Activated CD8-positive, alpha-beta T cell treated with anti-CD3 and anti-CD28 coated beads for 36 hours (primary cell): ENCODE data around the gene AREL1. TPM values are rescaled to one million over a fixed set of nuclear protein-coding genes. Genes with fewer than 3 reads are reported as not detected.

Experiments used
- ATAC-seq: fragments of 200-7000 bp; cut with Tn5 transposase; one replicate; pipeline ENCODE4 v1.10.0; 2021; ENCODE audit warnings: mild to moderate bottlenecking, moderate library complexity
- CTCF ChIA-PET: fragments of 350-600 bp; sonication (Branson Sonifier 250); formaldehyde crosslinking; loops from one replicate; lab custom pipeline; 2021; ENCODE audit warnings: antibody characterized with exemption; lab: Charles Lee
- POLR2A ChIA-PET: fragments of 350-600 bp; sonication (Branson Sonifier 250); formaldehyde crosslinking; loops from one replicate; lab custom pipeline; 2021; ENCODE audit warnings: antibody characterized with exemption; lab: Charles Lee
- DNase-seq: peaks from one replicate; pipeline ENCODE4 v3.0.0-alpha.2; 2020
- H3K27ac Mint-ChIP-seq: one replicate; pipeline ENCODE4 v1.8.0; 2021; ENCODE audit warnings: mild to moderate bottlenecking, mixed read lengths
- H3K27me3 Mint-ChIP-seq: one replicate; pipeline ENCODE4 v1.8.0; 2021; ENCODE audit warnings: mixed read lengths
- H3K36me3 Mint-ChIP-seq: one replicate; pipeline ENCODE4 v1.8.0; 2021; ENCODE audit warnings: low read depth, mixed read lengths
- H3K4me1 Mint-ChIP-seq: one replicate; pipeline ENCODE4 v1.8.0; 2021; ENCODE audit warnings: low read depth, mixed read lengths
- H3K4me3 Mint-ChIP-seq: one replicate; pipeline ENCODE4 v1.8.0; 2021; ENCODE audit warnings: mild to moderate bottlenecking, moderate library complexity, mixed read lengths
- H3K9me3 Mint-ChIP-seq: one replicate; pipeline ENCODE4 v1.8.0; 2021; ENCODE audit warnings: mixed read lengths
- CTCF ChIP-seq: fragments of 200-600 bp; IDR thresholded peaks from one replicate; pipeline ENCODE4 v1.8.0; 2022; ENCODE audit warnings: antibody characterized with exemption, mild to moderate bottlenecking
- intact Hi-C: fragments of 100-400 bp; cut with micrococcal nuclease; formaldehyde crosslinking; loops from one replicate; pipeline ENCODE4 v1.10.0; 2022
- total RNA-seq, 2 experiments: library from RNA; stranded (reverse); gene quantifications; one replicate each; pipeline ENCODE4 v1.2.3, GENCODE V29; 2021

The AREL1 gene
- total RNA-seq, 2 experiments from 2014 or later, result 26.4 to 28.2 TPM

DNA sequence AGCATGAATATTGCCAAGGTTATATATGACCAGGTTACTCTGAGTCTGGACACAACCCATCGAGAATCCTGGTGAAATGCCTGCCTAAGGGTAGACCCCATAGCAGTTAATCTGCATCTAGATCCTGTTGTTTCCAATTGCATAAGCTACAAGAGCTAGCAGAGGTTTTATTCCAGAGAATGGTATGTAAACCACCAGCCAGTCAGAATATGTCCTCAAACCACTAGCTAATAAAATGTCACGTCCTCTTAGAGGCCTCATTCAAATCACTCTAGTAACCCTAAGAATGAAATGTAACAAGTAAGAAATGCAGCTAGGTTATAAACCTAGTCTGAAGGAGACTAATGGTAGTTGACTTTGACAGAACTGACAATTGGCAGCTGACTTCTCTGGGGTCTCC is 41.3 kb upstream of the AREL1 start:
- DNase-seq, result no peak
- no peak for ATAC-seq
- no peak overlapping the region for H3K4me3 Mint-ChIP-seq
- H3K27me3 Mint-ChIP-seq, result no peaks in the 10 kb centered on the region
- no peak for TF ChIP-seq CTCF
- POLR2A ChIA-PET, result no interaction called here
- no peaks in the 10 kb centered on the region for H3K4me1 Mint-ChIP-seq
- intact Hi-C loops, result no loop called here
- CTCF ChIA-PET, result interaction anchor here (0.6 to 1.2 kb wide), 3 partner anchors 9 to 50 kb away, joined by 4 read pairs; partner anchors contain the start of gene YLPM1
- peaks cover 5% of the 10 kb centered on the region for H3K36me3 Mint-ChIP-seq
- H3K9me3 Mint-ChIP-seq, result peaks cover 7% of the 10 kb centered on the region
- no peak overlapping the region for H3K27ac Mint-ChIP-seq

GRCh38 chr14:74747237-74747636 is 34.4 kb upstream of the AREL1 start:
- peaks cover 3% of the 10 kb centered on the region for H3K4me1 Mint-ChIP-seq
- no peak for DNase-seq
- POLR2A ChIA-PET, result no interaction called here

DNA sequence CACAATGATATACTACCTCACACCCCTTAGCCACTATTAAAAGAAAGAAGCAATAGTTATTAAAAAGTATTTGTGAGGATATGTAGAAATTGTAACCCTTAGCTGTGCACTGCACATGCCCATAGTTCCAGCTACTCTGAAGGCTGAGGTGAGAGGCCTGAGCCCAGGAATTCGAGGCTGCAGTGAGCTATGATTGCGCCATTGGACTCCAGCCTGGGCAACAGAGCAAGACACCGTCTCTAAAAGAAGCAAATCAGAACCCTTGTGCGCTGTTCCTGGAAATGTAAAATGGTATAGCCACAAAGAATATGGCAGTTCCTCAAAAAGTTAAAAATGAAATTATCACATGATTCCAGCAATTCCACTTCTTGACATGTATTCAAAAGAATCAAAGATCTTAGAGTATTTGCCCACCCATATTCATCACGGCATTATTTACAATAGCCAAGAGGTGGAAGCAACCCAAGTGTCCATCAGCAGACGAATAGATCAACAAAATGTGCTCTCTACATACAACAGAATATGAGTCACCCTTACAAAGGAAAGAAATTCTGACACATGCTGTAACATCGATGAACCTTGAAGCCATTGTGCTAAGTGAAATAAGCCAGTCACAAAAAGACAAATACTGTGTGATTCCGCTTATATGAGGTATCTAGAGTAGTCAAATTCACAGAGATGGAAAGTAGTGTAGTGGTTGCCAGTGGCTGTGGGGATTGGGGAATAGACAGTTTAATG is 26.6 kb upstream of the AREL1 start:
- no peak overlapping the region for H3K4me3 Mint-ChIP-seq
- H3K27me3 Mint-ChIP-seq, result no peaks in the 10 kb centered on the region
- H3K36me3 Mint-ChIP-seq, result peaks cover 24% of the 10 kb centered on the region
- DNase-seq (no peak), ATAC-seq (no peak)
- TF ChIP-seq CTCF, result no peak
- POLR2A ChIA-PET, result interaction anchor here (0.6 kb wide), 1 partner anchor 23 kb away, joined by 4 read pairs; no protein-coding TSS in a partner anchor
- intact Hi-C loops, result no loop called here
- peaks cover 4% of the 10 kb centered on the region for H3K4me1 Mint-ChIP-seq
- no peaks in the 10 kb centered on the region for H3K9me3 Mint-ChIP-seq
- CTCF ChIA-PET, result no interaction called here
- no peak overlapping the region for H3K27ac Mint-ChIP-seq

More at GRCh38 chr14:74747237-74747636, 34.4 kb upstream of the AREL1 start:
- CTCF ChIA-PET, result no interaction called here
- no peak for TF ChIP-seq CTCF
- no peaks in the 10 kb centered on the region for H3K27me3 Mint-ChIP-seq
- peaks cover 4% of the 10 kb centered on the region for H3K9me3 Mint-ChIP-seq
- intact Hi-C loops, result no loop called here
- no peak overlapping the region for H3K4me3 Mint-ChIP-seq
- no peak for ATAC-seq
- no peak overlapping the region for H3K27ac Mint-ChIP-seq
- peaks cover 4% of the 10 kb centered on the region for H3K36me3 Mint-ChIP-seq

DNA sequence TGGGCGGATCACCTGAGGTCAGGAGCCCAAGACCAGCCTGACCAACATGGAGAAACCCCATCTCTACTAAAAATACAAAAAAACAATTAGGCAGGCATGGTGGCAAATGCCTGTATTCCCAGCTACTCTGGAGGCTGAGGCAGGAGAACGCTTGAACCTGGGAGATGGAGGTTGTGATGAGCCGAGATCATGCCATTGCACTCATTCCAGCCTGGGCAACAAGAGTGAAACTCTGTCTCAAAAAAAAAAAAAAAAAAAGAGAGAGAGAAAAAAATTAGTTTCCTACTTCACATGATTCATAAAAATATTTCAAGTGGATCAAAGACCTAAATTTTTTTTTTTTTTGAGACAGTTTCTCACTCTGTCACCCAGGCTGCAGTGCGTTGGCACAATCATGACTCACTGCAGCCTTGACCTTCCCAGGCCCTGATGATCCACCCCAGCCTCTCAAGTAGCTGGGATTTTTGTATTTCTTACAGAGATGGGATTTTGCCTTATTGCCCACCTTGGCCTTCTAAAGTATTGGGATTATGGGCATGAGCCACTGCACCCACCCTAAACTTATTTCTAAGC is 25.0 kb upstream of the AREL1 start:
- CTCF ChIA-PET, result no interaction called here
- peak; percentile 36 for DNase-seq
- Mint-ChIP-seq H3K9me3 (no peaks in the 10 kb centered on the region), H3K27me3 (no peaks in the 10 kb centered on the region), H3K4me3 (no peak overlapping the region), H3K36me3 (peaks cover 27% of the 10 kb centered on the region), H3K27ac (no peak overlapping the region), H3K4me1 (peaks cover 2% of the 10 kb centered on the region)
- intact Hi-C loops, result no loop called here
- POLR2A ChIA-PET, result no interaction called here
- no peak for TF ChIP-seq CTCF
- peak; percentile 73 for ATAC-seq

DNA sequence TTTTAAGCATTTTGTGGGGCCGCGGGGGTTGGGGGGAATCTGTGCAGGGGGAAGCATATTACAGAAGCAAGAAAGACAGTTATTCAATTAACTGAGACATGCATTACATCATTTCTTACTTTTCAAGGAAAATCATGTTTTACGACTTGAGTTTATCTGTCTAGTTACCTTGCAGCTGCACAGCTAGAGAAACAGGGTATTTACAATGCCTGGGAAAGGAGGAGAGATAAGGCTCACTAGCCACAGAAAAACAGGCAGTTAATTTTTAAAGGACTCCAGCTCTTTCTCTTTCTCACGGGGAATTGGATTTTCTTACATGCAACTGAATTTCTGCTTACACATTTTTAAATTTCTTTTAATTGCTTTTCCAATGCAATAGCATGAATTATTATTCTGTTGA is 22.2 kb upstream of the AREL1 start:
- Mint-ChIP-seq H3K36me3 (peaks cover 29% of the 10 kb centered on the region), H3K4me1 (peaks cover 2% of the 10 kb centered on the region), H3K27ac (no peak overlapping the region), H3K4me3 (no peak overlapping the region), H3K9me3 (no peaks in the 10 kb centered on the region), H3K27me3 (no peaks in the 10 kb centered on the region)
- CTCF ChIA-PET, result no interaction called here
- POLR2A ChIA-PET, result no interaction called here
- TF ChIP-seq CTCF, result no peak
- intact Hi-C loops, result no loop called here
- ATAC-seq, result no peak
- DNase-seq, result no peak
